IPS DF 4.7 (cell line): ENCODE measurements around the gene CDHR3.
A peak's percentile ranks its signal among the peaks of the same experiment; 100 is the strongest.
"Not testable (repeated sequence)": the region's sequence is repeated elsewhere in the genome, so short reads cannot be mapped to it uniquely, and the experiment has no call there.

Experiments used
- DNase-seq: peaks from one replicate; pipeline ENCODE4 v3.0.0-alpha.2; 2013; ENCODE audit warnings: low spot score; ENCODE audit errors: extremely low read depth

Gene CDHR3

GRCh38 chr7:105996860-105997737 lies 34.0 kb downstream of the CDHR3 start:
- DNase-seq: no peak

GRCh38 chr7:105999256-105999655 lies 36.2 kb downstream of the CDHR3 start:
- DNase-seq: no peak

GRCh38 chr7:106001196-106001595 lies 38.1 kb downstream of the CDHR3 start:
- no peak for DNase-seq

- DNase-seq: no peak
Observed at GRCh38 chr7:106001886-106002285, 38.8 kb downstream of the CDHR3 start.

- no peak for DNase-seq
Observed at GRCh38 chr7:106003525-106004064, 40.5 kb downstream of the CDHR3 start.

- no peak for DNase-seq
Observed at GRCh38 chr7:106006906-106007305, 43.8 kb downstream of the CDHR3 start.

- DNase-seq: not testable (repeated sequence)
Observed at GRCh38 chr7:106007796-106008195, 44.7 kb downstream of the CDHR3 start.

- DNase-seq: peak; percentile 86
Observed at GRCh38 chr7:106009503-106010226, 46.6 kb downstream of the CDHR3 start.

- DNase-seq: no peak
Observed at GRCh38 chr7:106010331-106010730, 47.3 kb downstream of the CDHR3 start.

- no peak for DNase-seq
Observed at GRCh38 chr7:106010866-106011265, 47.8 kb downstream of the CDHR3 start.

- DNase-seq: no peak
Observed at GRCh38 chr7:106012184-106012583, 49.1 kb downstream of the CDHR3 start.

- no peak for DNase-seq
Observed at GRCh38 chr7:106012935-106013439, 49.9 kb downstream of the CDHR3 start.

GRCh38 chr7:106015381-106016218 lies 52.5 kb downstream of the CDHR3 start:
- no peak for DNase-seq

- no peak for DNase-seq
Observed at GRCh38 chr7:106016331-106016730, 53.3 kb downstream of the CDHR3 start.

GRCh38 chr7:106017657-106018056 lies 54.6 kb downstream of the CDHR3 start:
- no peak for DNase-seq

GRCh38 chr7:106018566-106019469 lies 55.8 kb downstream of the CDHR3 start:
- no peak for DNase-seq

GRCh38 chr7:106019470-106019820 lies 56.4 kb downstream of the CDHR3 start:
- DNase-seq: no peak

GRCh38 chr7:106021151-106022067 lies 58.3 kb downstream of the CDHR3 start:
- no peak for DNase-seq

GRCh38 chr7:106022193-106022821 lies 59.2 kb downstream of the CDHR3 start:
- no peak for DNase-seq
